Astrocyte of the cerebellum (primary cell): ENCODE results near the gene ARMS2.

ENCODE experiments used
- DNase-seq: peaks from one replicate; pipeline ENCODE4 v3.0.0-alpha.2; 2011; ENCODE audit warnings: low read depth
- H3K4me3 ChIP-seq: 2 replicates; pipeline ENCODE4 v1.5.1; 2011; ENCODE audit warnings: mild to moderate bottlenecking, low read depth, low read length, moderate library complexity
- CTCF ChIP-seq: IDR thresholded peaks from 2 replicates; pipeline ENCODE4 v1.5.1; 2012; ENCODE audit warnings: low read length, low read depth, moderate library complexity, mild to moderate bottlenecking; ENCODE audit errors: missing control alignments
- in situ Hi-C: cut with HindIII; loops from 2 replicates; pipeline ENCODE4 v1.10.0; 2017; ENCODE audit warnings: low sequenced_read_pairs

ARMS2 gene

GRCh38 chr10:122463466-122464249, 9.2 kb downstream of the ARMS2 start:
- TF ChIP-seq CTCF, result no peak
- DNase-seq, result no peak
- in situ Hi-C loops, result no loop called here
- peak overlapping the region; percentile 63 for H3K4me3 ChIP-seq

- no peak for TF ChIP-seq CTCF
- in situ Hi-C loops, result no loop called here
- DNase-seq, result no peak
- H3K4me3 ChIP-seq, result no peak overlapping the region
These were observed 9.7 kb downstream of the ARMS2 start for GRCh38 chr10:122464250-122464510.

GRCh38 chr10:122464586-122464985, 10.1 kb downstream of the ARMS2 start:
- DNase-seq, result no peak
- no peak overlapping the region for H3K4me3 ChIP-seq
- in situ Hi-C loops, result no loop called here
- TF ChIP-seq CTCF, result no peak

GRCh38 chr10:122465401-122466040, 11.1 kb downstream of the ARMS2 start:
- DNase-seq, result no peak
- TF ChIP-seq CTCF, result no peak
- in situ Hi-C loops, result no loop called here
- H3K4me3 ChIP-seq, result no peak overlapping the region

- TF ChIP-seq CTCF, result no peak
- no peak for DNase-seq
- in situ Hi-C loops, result no loop called here
These were observed 12.5 kb downstream of the ARMS2 start for GRCh38 chr10:122466951-122467381.

GRCh38 chr10:122467701-122468100, 13.2 kb downstream of the ARMS2 start:
- in situ Hi-C loops, result no loop called here
- DNase-seq, result no peak
- no peak for TF ChIP-seq CTCF
- H3K4me3 ChIP-seq, result no peak overlapping the region

More at GRCh38 chr10:122466951-122467381, 12.5 kb downstream of the ARMS2 start:
- H3K4me3 ChIP-seq, result no peak overlapping the region
